AG09319 (cell line): ENCODE data around the gene HCFC1R1.

Source experiments
- DNase-seq: peaks from one replicate; pipeline ENCODE4 v3.0.0-alpha.2; 2010; ENCODE audit warnings: low read depth; ENCODE audit errors: extremely low read depth
- CTCF ChIP-seq: IDR thresholded peaks from 2 replicates; pipeline ENCODE4 v1.5.1; 2011; ENCODE audit warnings: low read depth, mild to moderate bottlenecking, inconsistent platforms, low read length, moderate library complexity

HCFC1R1 gene

GRCh38 chr16:3046641-3047386, 23.1 kb upstream of the HCFC1R1 start:
- DNase-seq = no peak
- TF ChIP-seq CTCF = no peak

GRCh38 chr16:3045758-3046640, 22.3 kb upstream of the HCFC1R1 start, which contains the start of gene MMP25:
TSS of gene MMP25 (plus strand) at chr16:3046561. CDS start at chr16:3046918, 357 bp downstream.
- no peak for TF ChIP-seq CTCF
- no peak for DNase-seq

- no peak for TF ChIP-seq CTCF
- DNase-seq = no peak
Observed at GRCh38 chr16:3044708-3045107, 21.0 kb upstream of the HCFC1R1 start.

- no peak for DNase-seq
- no peak for TF ChIP-seq CTCF
Observed at GRCh38 chr16:3042376-3042775, 18.6 kb upstream of the HCFC1R1 start.

- TF ChIP-seq CTCF = no peak
- DNase-seq = no peak
Observed at GRCh38 chr16:3038896-3039295, 15.2 kb upstream of the HCFC1R1 start.

GRCh38 chr16:3038256-3038655, 14.5 kb upstream of the HCFC1R1 start:
- no peak for DNase-seq
- no peak for TF ChIP-seq CTCF

GRCh38 chr16:3036726-3037315, 13.1 kb upstream of the HCFC1R1 start, which contains the start of gene BICDL2:
TSS of gene BICDL2 (minus strand) at chr16:3036944. CDS start at chr16:3035496, 1,448 bp downstream.
- no peak for TF ChIP-seq CTCF
- DNase-seq = no peak
